HepG2 (cell line): Measurements from ENCODE around the gene PRKN. TPM values are rescaled to one million over a fixed set of nuclear protein-coding genes. Genes with fewer than 3 reads are reported as not detected.
A peak's percentile ranks its signal among the peaks of the same experiment; 100 is the strongest.

Source experiments
- ATAC-seq: fragments of 200-7000 bp; cut with Tn5 transposase; 3 replicates; pipeline ENCODE4 v1.9.1; 2020; ENCODE audit warnings: mild to moderate bottlenecking, moderate library complexity
- BruUV-seq: library from RNA; stranded (reverse); fragments of 400-500 nt; replicated peaks from 2 replicates; lab custom pipeline; 2021; lab: Mats Ljungman, UMichigan
- CTCF ChIA-PET: fragments of 300-600 bp; formaldehyde crosslinking; extraction: SDS; loops from one replicate; lab custom pipeline; 2021; ENCODE audit warnings: low total read pairs, inconsistent platforms, low intra/inter-chr PET ratio; lab: Yijun Ruan, JAX
- POLR2A ChIA-PET: fragments of 350-600 bp; sonication (Branson Sonifier 250); formaldehyde crosslinking; loops from one replicate; lab custom pipeline; 2020; ENCODE audit warnings: antibody characterized with exemption, inconsistent platforms; lab: Yijun Ruan, JAX
- DNase-seq: peaks from one replicate; pipeline ENCODE4 v3.0.0-alpha.2; 2015; ENCODE audit warnings: low spot score
- FAIRE-seq: peaks from 3 replicates; lab custom pipeline; 2011; peaks lifted over from hg19 to GRCh38; lab: Jason Lieb, UNC
- H2AFZ ChIP-seq: one replicate; pipeline ENCODE4 v1.6.1; 2011; ENCODE audit warnings: low read length, inconsistent platforms
- H3K27ac ChIP-seq: fragments of 300-600 bp; 3 replicates; pipeline ENCODE4 v1.8.0; 2011; ENCODE audit warnings: mixed run types, mild to moderate bottlenecking, mixed read lengths, low read length, inconsistent platforms; ENCODE audit not compliant: insufficient read depth; ENCODE audit errors: extremely low read length
- H3K27me3 ChIP-seq, 2 experiments: fragments of 200-600 bp in 1 of 2; 2 replicates in 1 of 2; 3 replicates in 1 of 2; pipeline versions ENCODE4 v1.6.0 to v1.8.0; 2011; ENCODE audit warnings: low read length in 2 of 2, mild to moderate bottlenecking in 2 of 2, moderate library complexity in 2 of 2, inconsistent platforms in 1 of 2; ENCODE audit not compliant: insufficient read depth in 2 of 2, control insufficient read depth in 1 of 2
- H3K36me3 ChIP-seq, 2 experiments: fragments of 200-600 bp in 1 of 2; replicated peaks in 1 of 2; 2 replicates in 1 of 2; 3 replicates in 1 of 2; pipeline versions ENCODE4 v1.5.1 to v1.8.0; 2011; ENCODE audit warnings: low read length in 2 of 2, inconsistent platforms in 1 of 2; ENCODE audit not compliant: insufficient read depth in 2 of 2, control insufficient read depth in 1 of 2
- H3K4me1 ChIP-seq: 2 replicates; pipeline ENCODE4 v1.5.1; 2012; ENCODE audit warnings: low read length, inconsistent platforms; ENCODE audit not compliant: insufficient read depth
- H3K4me2 ChIP-seq: 2 replicates; pipeline ENCODE4 v1.6.0; 2011; ENCODE audit warnings: low read depth, low read length, inconsistent platforms
- H3K4me3 ChIP-seq, 3 experiments: fragments of 200-600 bp in 1 of 3; sonication (generic), shearing (Covaris generic) in 1 of 3; replicated peaks in 1 of 3; 2 replicates each; pipeline ENCODE4 v1.5.1; 2011 to 2016; ENCODE audit warnings: low read length in 3 of 3, inconsistent platforms in 2 of 3, low read depth in 2 of 3, mild to moderate bottlenecking in 2 of 3, control low read depth in 1 of 3, mixed read lengths in 1 of 3; ENCODE audit not compliant: insufficient read depth in 1 of 3
- H3K79me2 ChIP-seq: one replicate; pipeline ENCODE4 v1.6.1; 2011; ENCODE audit warnings: low read length, inconsistent platforms; ENCODE audit not compliant: insufficient read depth
- H3K9ac ChIP-seq: 2 replicates; pipeline ENCODE4 v1.6.0; 2011; ENCODE audit warnings: mild to moderate bottlenecking, low read depth, low read length, inconsistent platforms; ENCODE audit not compliant: insufficient read depth
- H3K9me3 ChIP-seq: 2 replicates; pipeline ENCODE4 v1.5.1; 2012; ENCODE audit warnings: mild to moderate bottlenecking, low read length
- H4K20me1 ChIP-seq: 2 replicates; pipeline ENCODE4 v1.6.0; 2011; ENCODE audit warnings: inconsistent platforms, mild to moderate bottlenecking, low read length, moderate library complexity; ENCODE audit not compliant: insufficient read depth
- AGO1 ChIP-seq: fragments of 200-400 bp; formaldehyde crosslinking; IDR thresholded peaks from 2 replicates; pipeline ENCODE4 v1.6.1; 2017; ENCODE audit warnings: mild to moderate bottlenecking, low read depth, low read length, moderate library complexity; ENCODE audit not compliant: poor library complexity, severe bottlenecking
- BHLHE40 ChIP-seq: IDR thresholded peaks from 2 replicates; pipeline ENCODE4 v1.6.1; 2011; ENCODE audit warnings: low read length, improper control_type of control experiment
- MAZ ChIP-seq, 2 experiments: sonication (generic) in 1 of 2; formaldehyde crosslinking in 1 of 2; IDR thresholded peaks; 2 replicates each; pipeline versions ENCODE4 v1.5.0 to v1.6.1; 2012 to 2020; ENCODE audit warnings: low read depth in 2 of 2, mild to moderate bottlenecking in 2 of 2, borderline replicate concordance in 1 of 2, improper control_type of control experiment in 1 of 2, low read length in 1 of 2, missing genetic modification reagents in 1 of 2, moderate library complexity in 1 of 2
- RBM39 ChIP-seq: fragments of 200-400 bp; formaldehyde crosslinking; IDR thresholded peaks from one replicate; pipeline ENCODE4 v1.6.1; 2018; ENCODE audit warnings: antibody characterized with exemption, mild to moderate bottlenecking, low read depth, low read length; ENCODE audit not compliant: poor library complexity, severe bottlenecking
- RFXAP ChIP-seq: sonication (generic); formaldehyde crosslinking; IDR thresholded peaks from 2 replicates; pipeline ENCODE4 v1.4.0; 2020; ENCODE audit warnings: missing genetic modification reagents, borderline replicate concordance
- SMYD3 ChIP-seq: sonication (generic); formaldehyde crosslinking; IDR thresholded peaks from 2 replicates; pipeline ENCODE4 v1.8.1; 2023; ENCODE audit warnings: mild to moderate bottlenecking, missing genetic modification reagents
- SRSF1 ChIP-seq: fragments of 200-400 bp; formaldehyde crosslinking; optimal IDR thresholded peaks from 2 replicates; pipeline ENCODE3; 2017; ENCODE audit warnings: mild to moderate bottlenecking, low read depth, low read length, moderate library complexity
- ZFP37 ChIP-seq: sonication (generic); formaldehyde crosslinking; IDR thresholded peaks from 2 replicates; pipeline ENCODE4 v1.4.0; 2020; ENCODE audit warnings: missing genetic modification reagents, borderline replicate concordance
- ZFY ChIP-seq: sonication (generic); formaldehyde crosslinking; IDR thresholded peaks from 2 replicates; pipeline ENCODE4 v1.4.0; 2020; ENCODE audit warnings: missing genetic modification reagents
- ZNF136 ChIP-seq: sonication (generic); formaldehyde crosslinking; IDR thresholded peaks from 2 replicates; pipeline ENCODE4 v1.8.1; 2022; ENCODE audit warnings: low read depth, mild to moderate bottlenecking, moderate library complexity, missing genetic modification reagents
- ZNF839 ChIP-seq: sonication (generic); formaldehyde crosslinking; IDR thresholded peaks from 2 replicates; pipeline ENCODE4 v1.4.0; 2020; ENCODE audit warnings: missing genetic modification reagents, mild to moderate bottlenecking, borderline replicate concordance
- ZNF883 ChIP-seq: sonication (generic); formaldehyde crosslinking; IDR thresholded peaks from 2 replicates; pipeline ENCODE4 v1.5.1; 2020; ENCODE audit warnings: mild to moderate bottlenecking, missing genetic modification reagents; ENCODE audit errors: not compliant biosample characterization
- WGBS: methylation state at CpG from one replicate; pipeline ENCODE4 v1.1.6; 2017; ENCODE audit warnings: low lambda C conversion rate; 5-methylcytosine and 5-hydroxymethylcytosine counted together
- in situ Hi-C: cut with HindIII; loops from 2 replicates; pipeline ENCODE4 v1.10.0; 2017; ENCODE audit warnings: low pct_unique_long_range_greater_than_20kb; ENCODE audit not compliant: extremely low pct_ligation_motif_present
- intact Hi-C: fragments of 100-400 bp; cut with micrococcal nuclease; formaldehyde crosslinking; loops from one replicate; pipeline ENCODE4 v1.10.0; 2022; ENCODE audit not compliant: unreplicated experiment
- polyA plus RNA-seq, 8 experiments: library from polyadenylated mRNA; depleted of rRNA in 3 of 8; stranded (reverse) in 7 of 8; unstranded in 1 of 8; fragments of >200 nt; fragmentation: Illumina TruSeq in 4 of 8; extraction: Trizol in 4 of 8; gene quantifications; 2 replicates each; pipeline versions ENCODE4 v1.2.1 to v1.2.3, GENCODE V29; 2011 to 2016; ENCODE audit warnings: low read depth in 4 of 8, missing spikeins in 1 of 8, mixed read lengths in 1 of 8; ENCODE audit not compliant: insufficient read depth in 1 of 8
- total RNA-seq, 5 experiments: library from RNA; depleted of rRNA; stranded (reverse); fragments of >200 nt; fragmentation: Illumina TruSeq; extraction: Trizol; gene quantifications; 2 replicates each; pipeline ENCODE4 v1.2.3, GENCODE V29; 2016; ENCODE audit warnings: low read depth in 1 of 5
- TF ChIP-seq, protein P1 (sequence below): sonication (generic); formaldehyde crosslinking; IDR thresholded peaks from 2 replicates; pipeline ENCODE4 v1.5.0; 2020; ENCODE audit warnings: mild to moderate bottlenecking, missing genetic modification reagents
- TF ChIP-seq, protein P2 (sequence below): IDR thresholded peaks from 2 replicates; pipeline ENCODE4 v1.6.1; 2016
- TF ChIP-seq, protein P3 (sequence below): sonication (generic); formaldehyde crosslinking; IDR thresholded peaks from 2 replicates; pipeline ENCODE4 v1.4.0; 2020; ENCODE audit warnings: missing genetic modification reagents
- TF ChIP-seq, protein P4 (sequence below): sonication (generic); formaldehyde crosslinking; IDR thresholded peaks from 2 replicates; pipeline ENCODE4 v1.9.0; 2021; ENCODE audit warnings: missing genetic modification reagents, borderline replicate concordance

The PRKN gene
- total and polyA plus RNA-seq, 2 of the 13 experiments (the other 11 are each of a cell fraction or from before 2014, with no cell fraction given), result 0.31 to 0.44 TPM

DNA sequence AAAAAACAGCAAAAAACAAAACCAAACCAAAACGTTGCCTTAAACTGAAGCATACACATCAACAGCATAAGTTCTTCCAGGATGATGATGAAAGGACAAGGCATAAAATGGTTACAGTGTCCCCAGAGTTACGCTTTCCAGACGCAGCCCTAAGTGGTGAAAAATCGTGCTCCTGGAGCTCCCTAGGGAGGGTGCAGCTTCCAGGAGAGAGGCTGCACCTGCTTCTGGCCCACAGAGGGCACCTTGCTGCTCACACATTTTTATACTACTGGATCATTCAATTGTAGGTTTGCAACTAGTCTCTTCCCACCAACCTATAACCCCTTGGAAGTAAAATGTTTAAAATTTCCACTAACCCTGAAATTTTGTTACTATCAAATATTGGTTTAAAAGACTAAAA lies 115.0 kb downstream of the PRKN start:
- Histone ChIP-seq H3K4me1 (no peaks in the 10 kb centered on the region), H3K4me3 (no peak overlapping the region), H3K27ac (no peak overlapping the region), H3K27me3 (no peaks in the 10 kb centered on the region; a peak in 1 of 5 replicates), H3K9me3 (no peaks in the 10 kb centered on the region; the same call in 1 of the 2 replicates), H3K4me2 (no peak overlapping the region), H4K20me1 (no peaks in the 10 kb centered on the region), H3K36me3 (no peaks in the 10 kb centered on the region), H3K9ac (no peak overlapping the region), H2AFZ (no peak overlapping the region), H3K79me2 (no peaks in the 10 kb centered on the region)
- no TSS peak for BruUV-seq
- in situ Hi-C loops (no loop called here), intact Hi-C loops (no loop called here)
- CTCF ChIA-PET, result no interaction called here
- FAIRE-seq (no peak), ATAC-seq (peak; percentile 46; the same call in 2 of the 3 replicates), DNase-seq (no peak)
- POLR2A ChIA-PET, result no interaction called here
- WGBS, result 42% methylated on average over 4 of the region's 4 CpGs
- TF ChIP-seq, protein P1, sequence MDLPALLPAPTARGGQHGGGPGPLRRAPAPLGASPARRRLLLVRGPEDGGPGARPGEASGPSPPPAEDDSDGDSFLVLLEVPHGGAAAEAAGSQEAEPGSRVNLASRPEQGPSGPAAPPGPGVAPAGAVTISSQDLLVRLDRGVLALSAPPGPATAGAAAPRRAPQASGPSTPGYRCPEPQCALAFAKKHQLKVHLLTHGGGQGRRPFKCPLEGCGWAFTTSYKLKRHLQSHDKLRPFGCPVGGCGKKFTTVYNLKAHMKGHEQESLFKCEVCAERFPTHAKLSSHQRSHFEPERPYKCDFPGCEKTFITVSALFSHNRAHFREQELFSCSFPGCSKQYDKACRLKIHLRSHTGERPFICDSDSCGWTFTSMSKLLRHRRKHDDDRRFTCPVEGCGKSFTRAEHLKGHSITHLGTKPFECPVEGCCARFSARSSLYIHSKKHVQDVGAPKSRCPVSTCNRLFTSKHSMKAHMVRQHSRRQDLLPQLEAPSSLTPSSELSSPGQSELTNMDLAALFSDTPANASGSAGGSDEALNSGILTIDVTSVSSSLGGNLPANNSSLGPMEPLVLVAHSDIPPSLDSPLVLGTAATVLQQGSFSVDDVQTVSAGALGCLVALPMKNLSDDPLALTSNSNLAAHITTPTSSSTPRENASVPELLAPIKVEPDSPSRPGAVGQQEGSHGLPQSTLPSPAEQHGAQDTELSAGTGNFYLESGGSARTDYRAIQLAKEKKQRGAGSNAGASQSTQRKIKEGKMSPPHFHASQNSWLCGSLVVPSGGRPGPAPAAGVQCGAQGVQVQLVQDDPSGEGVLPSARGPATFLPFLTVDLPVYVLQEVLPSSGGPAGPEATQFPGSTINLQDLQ, result no peak
- TF ChIP-seq ZNF839 (CRISPR knock-in tag) (no peak), SRSF1 (no peak), ZNF136 (CRISPR knock-in tag) (no peak), MAZ (IDR thresholded peaks at IDR 0.05; ENCODE audit: borderline replicate concordance, low read depth, low read length) (no peak), MAZ (CRISPR knock-in tag; IDR thresholded peaks at IDR 0.05; ENCODE audit: low read depth) (no peak), BHLHE40 (no peak), RFXAP (CRISPR knock-in tag) (no peak), AGO1 (no peak), RBM39 (no peak), SMYD3 (no peak), ZFP37 (CRISPR knock-in tag) (no peak), ZNF883 (no peak), ZFY (CRISPR knock-in tag) (no peak)
- TF ChIP-seq, protein P2, sequence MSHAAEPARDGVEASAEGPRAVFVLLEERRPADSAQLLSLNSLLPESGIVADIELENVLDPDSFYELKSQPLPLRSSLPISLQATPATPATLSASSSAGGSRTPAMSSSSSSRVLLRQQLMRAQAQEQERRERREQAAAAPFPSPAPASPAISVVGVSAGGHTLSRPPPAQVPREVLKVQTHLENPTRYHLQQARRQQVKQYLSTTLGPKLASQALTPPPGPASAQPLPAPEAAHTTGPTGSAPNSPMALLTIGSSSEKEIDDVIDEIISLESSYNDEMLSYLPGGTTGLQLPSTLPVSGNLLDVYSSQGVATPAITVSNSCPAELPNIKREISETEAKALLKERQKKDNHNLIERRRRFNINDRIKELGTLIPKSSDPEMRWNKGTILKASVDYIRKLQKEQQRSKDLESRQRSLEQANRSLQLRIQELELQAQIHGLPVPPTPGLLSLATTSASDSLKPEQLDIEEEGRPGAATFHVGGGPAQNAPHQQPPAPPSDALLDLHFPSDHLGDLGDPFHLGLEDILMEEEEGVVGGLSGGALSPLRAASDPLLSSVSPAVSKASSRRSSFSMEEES (CRISPR knock-in tag), result no peak
- TF ChIP-seq, protein P3, sequence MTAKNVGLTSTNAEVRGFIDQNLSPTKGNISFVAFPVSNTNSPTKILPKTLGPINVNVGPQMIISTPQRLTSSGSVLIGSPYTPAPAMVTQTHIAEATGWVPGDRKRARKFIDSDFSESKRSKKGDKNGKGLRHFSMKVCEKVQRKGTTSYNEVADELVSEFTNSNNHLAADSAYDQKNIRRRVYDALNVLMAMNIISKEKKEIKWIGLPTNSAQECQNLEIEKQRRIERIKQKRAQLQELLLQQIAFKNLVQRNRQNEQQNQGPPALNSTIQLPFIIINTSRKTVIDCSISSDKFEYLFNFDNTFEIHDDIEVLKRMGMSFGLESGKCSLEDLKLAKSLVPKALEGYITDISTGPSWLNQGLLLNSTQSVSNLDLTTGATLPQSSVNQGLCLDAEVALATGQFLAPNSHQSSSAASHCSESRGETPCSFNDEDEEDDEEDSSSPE, result no peak
- TF ChIP-seq, protein P4, sequence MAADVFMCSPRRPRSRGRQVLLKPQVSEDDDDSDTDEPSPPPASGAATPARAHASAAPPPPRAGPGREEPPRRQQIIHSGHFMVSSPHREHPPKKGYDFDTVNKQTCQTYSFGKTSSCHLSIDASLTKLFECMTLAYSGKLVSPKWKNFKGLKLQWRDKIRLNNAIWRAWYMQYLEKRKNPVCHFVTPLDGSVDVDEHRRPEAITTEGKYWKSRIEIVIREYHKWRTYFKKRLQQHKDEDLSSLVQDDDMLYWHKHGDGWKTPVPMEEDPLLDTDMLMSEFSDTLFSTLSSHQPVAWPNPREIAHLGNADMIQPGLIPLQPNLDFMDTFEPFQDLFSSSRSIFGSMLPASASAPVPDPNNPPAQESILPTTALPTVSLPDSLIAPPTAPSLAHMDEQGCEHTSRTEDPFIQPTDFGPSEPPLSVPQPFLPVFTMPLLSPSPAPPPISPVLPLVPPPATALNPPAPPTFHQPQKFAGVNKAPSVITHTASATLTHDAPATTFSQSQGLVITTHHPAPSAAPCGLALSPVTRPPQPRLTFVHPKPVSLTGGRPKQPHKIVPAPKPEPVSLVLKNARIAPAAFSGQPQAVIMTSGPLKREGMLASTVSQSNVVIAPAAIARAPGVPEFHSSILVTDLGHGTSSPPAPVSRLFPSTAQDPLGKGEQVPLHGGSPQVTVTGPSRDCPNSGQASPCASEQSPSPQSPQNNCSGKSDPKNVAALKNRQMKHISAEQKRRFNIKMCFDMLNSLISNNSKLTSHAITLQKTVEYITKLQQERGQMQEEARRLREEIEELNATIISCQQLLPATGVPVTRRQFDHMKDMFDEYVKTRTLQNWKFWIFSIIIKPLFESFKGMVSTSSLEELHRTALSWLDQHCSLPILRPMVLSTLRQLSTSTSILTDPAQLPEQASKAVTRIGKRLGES (CRISPR knock-in tag), result no peak
